SH-SY5Y (cell line): Measurements from ENCODE around the gene IDH3A.

ENCODE experiments used
- GATA2 ChIP-seq: IDR thresholded peaks from 2 replicates; pipeline ENCODE4 v1.6.1; 2011; ENCODE audit warnings: mild to moderate bottlenecking, low read depth, low read length
- GATA3 ChIP-seq: IDR thresholded peaks from 2 replicates; pipeline ENCODE4 v1.6.1; 2011; ENCODE audit warnings: low read depth, mild to moderate bottlenecking, low read length, moderate library complexity

GRCh38 chr15:78149805-78150751 is 916 bp downstream of the IDH3A start:
- TF ChIP-seq GATA3: no peak
- TF ChIP-seq GATA2: no peak
